Astrocyte (in vitro differentiated cells and primary cell): Measurements from ENCODE around the gene CBX2. TPM values are rescaled to one million over a fixed set of nuclear protein-coding genes. Genes with fewer than 3 reads are reported as not detected.

ENCODE experiments used
- DNase-seq: peaks from one replicate; pipeline ENCODE4 v3.0.0-alpha.2; 2010; ENCODE audit warnings: low read depth
- FAIRE-seq: peaks from 2 replicates; lab custom pipeline; 2011; peaks lifted over from hg19 to GRCh38; lab: Jason Lieb, UNC
- H2AFZ ChIP-seq: 2 replicates; pipeline ENCODE4 v1.6.0; 2012; ENCODE audit warnings: low read depth, low read length, inconsistent platforms
- H3K27ac ChIP-seq: 2 replicates; pipeline ENCODE4 v1.5.1; 2011; ENCODE audit warnings: low read depth, low read length, inconsistent platforms
- H3K27me3 ChIP-seq: 2 replicates; pipeline ENCODE4 v1.6.0; 2011; ENCODE audit warnings: low read length, inconsistent platforms; ENCODE audit not compliant: insufficient read depth
- H3K36me3 ChIP-seq: 2 replicates; pipeline ENCODE4 v1.5.1; 2011; ENCODE audit warnings: low read length, inconsistent platforms; ENCODE audit not compliant: insufficient read depth
- H3K4me1 ChIP-seq: 2 replicates; pipeline ENCODE4 v1.5.1; 2011; ENCODE audit warnings: low read length, inconsistent platforms; ENCODE audit not compliant: insufficient read depth
- H3K4me2 ChIP-seq: 2 replicates; pipeline ENCODE4 v1.6.0; 2012; ENCODE audit warnings: low read length, inconsistent platforms
- H3K4me3 ChIP-seq: 2 replicates; pipeline ENCODE4 v1.5.1; 2011; ENCODE audit warnings: low read depth, mild to moderate bottlenecking, low read length, inconsistent platforms; ENCODE audit not compliant: insufficient read depth
- H3K79me2 ChIP-seq: 2 replicates; pipeline ENCODE4 v1.6.0; 2012; ENCODE audit warnings: mild to moderate bottlenecking, low read length, inconsistent platforms; ENCODE audit not compliant: insufficient read depth
- H3K9ac ChIP-seq: 2 replicates; pipeline ENCODE4 v1.6.0; 2012; ENCODE audit warnings: mild to moderate bottlenecking, low read length, inconsistent platforms
- H3K9me3 ChIP-seq: 2 replicates; pipeline ENCODE4 v1.5.1; 2012; ENCODE audit warnings: low read depth, mild to moderate bottlenecking, low read length, inconsistent platforms; ENCODE audit not compliant: insufficient read depth
- H4K20me1 ChIP-seq: 2 replicates; pipeline ENCODE4 v1.6.0; 2012; ENCODE audit warnings: low read length, inconsistent platforms; ENCODE audit not compliant: insufficient read depth
- H3K27ac Mint-ChIP-seq: one replicate; pipeline ENCODE4 v1.8.0; 2021; ENCODE audit warnings: mild to moderate bottlenecking, mixed read lengths; ENCODE audit not compliant: unreplicated experiment
- H3K27me3 Mint-ChIP-seq: one replicate; pipeline ENCODE4 v1.8.0; 2021; ENCODE audit warnings: low read depth, mixed read lengths; ENCODE audit not compliant: unreplicated experiment
- H3K36me3 Mint-ChIP-seq: one replicate; pipeline ENCODE4 v1.8.0; 2021; ENCODE audit warnings: low read depth, mixed read lengths; ENCODE audit not compliant: unreplicated experiment
- H3K4me1 Mint-ChIP-seq: one replicate; pipeline ENCODE4 v1.8.0; 2021; ENCODE audit warnings: low read depth, mixed read lengths; ENCODE audit not compliant: unreplicated experiment
- H3K4me3 Mint-ChIP-seq: one replicate; pipeline ENCODE4 v1.8.0; 2021; ENCODE audit warnings: mild to moderate bottlenecking, moderate library complexity, mixed read lengths; ENCODE audit not compliant: unreplicated experiment
- H3K9me3 Mint-ChIP-seq: one replicate; pipeline ENCODE4 v1.8.0; 2021; ENCODE audit warnings: mild to moderate bottlenecking, mixed read lengths; ENCODE audit not compliant: unreplicated experiment
- EZH2 ChIP-seq: IDR thresholded peaks from 2 replicates; pipeline ENCODE4 v1.6.1; 2012; ENCODE audit warnings: mild to moderate bottlenecking, low read length, inconsistent platforms; ENCODE audit not compliant: insufficient read depth
- total RNA-seq: library from RNA; stranded (reverse); gene quantifications from 2 replicates; pipeline ENCODE4 v1.2.1, GENCODE V29; 2021
- TF ChIP-seq, protein P1 (sequence below): IDR thresholded peaks from 2 replicates; pipeline ENCODE4 v1.5.1; 2011; ENCODE audit warnings: low read depth, mild to moderate bottlenecking, inconsistent platforms, low read length, moderate library complexity; ENCODE audit not compliant: insufficient read depth

The CBX2 gene
- total RNA-seq, 1 donor from 2014 or later: 6.7 TPM

DNA sequence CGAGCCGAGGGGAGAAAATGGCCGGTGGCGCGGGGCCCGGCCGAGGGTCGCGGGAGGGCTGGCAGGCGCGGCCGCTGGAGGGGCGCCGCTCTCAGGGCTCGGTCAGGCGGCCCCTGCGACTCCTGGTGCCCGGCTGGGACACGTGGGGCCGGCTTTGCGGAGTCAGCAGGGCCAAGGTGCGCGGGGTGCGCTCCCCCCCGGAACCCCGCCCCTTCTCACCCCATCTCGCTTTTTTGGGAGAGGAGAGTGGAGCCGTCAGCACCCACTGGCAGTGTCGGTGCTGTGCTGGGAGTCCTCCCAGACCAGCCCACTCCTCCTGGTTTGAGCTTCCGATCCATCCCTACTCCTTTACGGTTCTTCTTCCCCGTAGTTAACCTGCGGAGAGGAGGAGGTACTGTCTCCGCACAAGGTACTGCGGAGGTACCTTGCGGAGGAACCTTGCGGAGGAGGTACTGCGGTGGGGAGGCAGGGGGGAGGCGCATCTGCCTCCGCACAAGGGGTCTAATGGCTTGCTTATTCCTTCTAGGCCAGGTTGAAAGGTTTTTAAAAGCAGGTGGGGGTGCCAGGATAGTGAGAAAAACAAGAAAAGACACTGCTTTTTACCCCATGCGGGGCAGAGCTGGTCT, 38.0 kb downstream of the CBX2 start:
- H3K27me3 ChIP-seq: peaks cover 59% of the 10 kb centered on the region
- H2AFZ ChIP-seq: no peak overlapping the region
- DNase-seq (no peak), FAIRE-seq (no peak)
- H3K4me3 ChIP-seq: no peak overlapping the region
- peaks cover 8% of the 10 kb centered on the region for H3K9me3 Mint-ChIP-seq
- H3K9ac ChIP-seq: no peak overlapping the region
- H3K36me3 ChIP-seq: no peaks in the 10 kb centered on the region
- peak overlapping the region; percentile 41 for H3K4me3 Mint-ChIP-seq
- TF ChIP-seq, protein P1, sequence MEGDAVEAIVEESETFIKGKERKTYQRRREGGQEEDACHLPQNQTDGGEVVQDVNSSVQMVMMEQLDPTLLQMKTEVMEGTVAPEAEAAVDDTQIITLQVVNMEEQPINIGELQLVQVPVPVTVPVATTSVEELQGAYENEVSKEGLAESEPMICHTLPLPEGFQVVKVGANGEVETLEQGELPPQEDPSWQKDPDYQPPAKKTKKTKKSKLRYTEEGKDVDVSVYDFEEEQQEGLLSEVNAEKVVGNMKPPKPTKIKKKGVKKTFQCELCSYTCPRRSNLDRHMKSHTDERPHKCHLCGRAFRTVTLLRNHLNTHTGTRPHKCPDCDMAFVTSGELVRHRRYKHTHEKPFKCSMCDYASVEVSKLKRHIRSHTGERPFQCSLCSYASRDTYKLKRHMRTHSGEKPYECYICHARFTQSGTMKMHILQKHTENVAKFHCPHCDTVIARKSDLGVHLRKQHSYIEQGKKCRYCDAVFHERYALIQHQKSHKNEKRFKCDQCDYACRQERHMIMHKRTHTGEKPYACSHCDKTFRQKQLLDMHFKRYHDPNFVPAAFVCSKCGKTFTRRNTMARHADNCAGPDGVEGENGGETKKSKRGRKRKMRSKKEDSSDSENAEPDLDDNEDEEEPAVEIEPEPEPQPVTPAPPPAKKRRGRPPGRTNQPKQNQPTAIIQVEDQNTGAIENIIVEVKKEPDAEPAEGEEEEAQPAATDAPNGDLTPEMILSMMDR: no peak
- no peak for TF ChIP-seq EZH2
- H3K27ac Mint-ChIP-seq: no peak overlapping the region
- H3K4me1 Mint-ChIP-seq: peaks cover 6% of the 10 kb centered on the region
- no peak overlapping the region for H3K27ac ChIP-seq
- no peaks in the 10 kb centered on the region for H4K20me1 ChIP-seq
- H3K9me3 ChIP-seq: no peaks in the 10 kb centered on the region
- peaks cover 64% of the 10 kb centered on the region for H3K27me3 Mint-ChIP-seq
- no peak overlapping the region for H3K4me2 ChIP-seq
- no peaks in the 10 kb centered on the region for H3K79me2 ChIP-seq
- H3K36me3 Mint-ChIP-seq: peaks cover 5% of the 10 kb centered on the region
- peaks cover 18% of the 10 kb centered on the region for H3K4me1 ChIP-seq

DNA sequence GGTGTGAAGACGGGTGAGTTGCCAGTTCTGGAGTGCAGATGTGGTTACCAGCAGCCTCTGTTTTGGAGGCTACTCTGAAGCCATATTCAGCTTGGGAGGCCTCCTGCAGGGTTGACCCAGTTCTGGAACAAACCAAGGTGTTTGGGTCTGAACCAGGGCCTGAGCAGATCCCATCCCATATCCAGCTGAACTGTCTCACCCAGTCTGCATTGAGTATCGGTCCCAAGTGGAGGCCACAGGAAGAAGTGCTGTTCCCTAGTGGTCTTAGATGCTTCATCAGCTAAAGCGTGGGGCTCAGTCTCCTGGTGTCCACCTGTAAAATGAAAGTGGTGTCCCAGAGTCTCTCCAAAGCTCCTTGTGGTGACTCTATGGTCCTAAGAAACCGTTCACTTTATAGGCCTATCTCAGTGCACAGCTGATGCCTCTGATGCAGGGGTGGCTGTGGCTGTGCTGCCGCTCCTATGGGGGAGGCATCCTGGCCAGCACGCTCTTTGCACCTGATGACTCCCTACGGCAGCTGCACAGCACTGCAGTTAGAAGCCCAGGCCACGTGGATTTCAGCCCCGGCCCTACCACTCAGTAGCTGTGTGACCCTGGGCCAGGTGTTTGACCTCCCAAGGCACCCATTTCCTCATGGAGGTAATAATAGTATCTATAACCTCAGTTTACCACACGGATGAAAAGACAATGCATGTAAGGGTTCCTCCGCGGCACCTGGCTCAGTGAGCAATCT, 40.2 kb downstream of the CBX2 start:
- no peaks in the 10 kb centered on the region for H3K79me2 ChIP-seq
- no peak overlapping the region for H3K4me3 Mint-ChIP-seq
- TF ChIP-seq, protein P1: no peak
- no peak for TF ChIP-seq EZH2
- no peak overlapping the region for H3K27ac ChIP-seq
- FAIRE-seq (no peak), DNase-seq (no peak)
- peaks cover 10% of the 10 kb centered on the region for H3K9me3 Mint-ChIP-seq
- H3K4me1 ChIP-seq: peaks cover 5% of the 10 kb centered on the region
- H3K36me3 Mint-ChIP-seq: peaks cover 2% of the 10 kb centered on the region
- H3K36me3 ChIP-seq: no peaks in the 10 kb centered on the region
- no peak overlapping the region for H3K9ac ChIP-seq
- no peaks in the 10 kb centered on the region for H3K9me3 ChIP-seq
- H3K4me1 Mint-ChIP-seq: no peaks in the 10 kb centered on the region
- peaks cover 70% of the 10 kb centered on the region for H3K27me3 Mint-ChIP-seq
- no peak overlapping the region for H3K4me2 ChIP-seq
- H4K20me1 ChIP-seq: no peaks in the 10 kb centered on the region
- H3K27ac Mint-ChIP-seq: no peak overlapping the region
- H3K27me3 ChIP-seq: peaks cover 45% of the 10 kb centered on the region
- H3K4me3 ChIP-seq: no peak overlapping the region
- no peak overlapping the region for H2AFZ ChIP-seq

DNA sequence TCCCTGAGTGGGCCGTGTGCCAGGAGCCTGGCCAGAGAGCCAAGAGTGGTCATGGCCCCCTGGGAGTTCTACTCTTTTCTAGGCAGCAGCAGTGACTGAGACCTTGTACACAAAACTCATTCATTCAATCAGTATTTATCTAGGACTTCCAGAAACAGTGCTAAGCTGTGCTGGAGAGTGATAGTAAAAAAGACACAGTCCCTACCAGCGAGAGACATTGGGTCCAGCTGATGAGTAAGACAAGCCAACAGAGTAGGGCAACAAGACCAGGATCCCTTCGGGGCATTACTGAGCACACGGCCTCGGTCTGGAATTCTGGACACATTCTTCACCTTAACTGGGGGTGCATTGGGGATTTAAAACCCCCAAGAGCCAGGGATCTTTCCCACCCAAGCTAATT, 41.1 kb downstream of the CBX2 start:
- H3K36me3 ChIP-seq: no peaks in the 10 kb centered on the region
- no peak overlapping the region for H3K27ac ChIP-seq
- H3K4me3 Mint-ChIP-seq: no peak overlapping the region
- H3K9me3 ChIP-seq: no peaks in the 10 kb centered on the region
- peaks cover 75% of the 10 kb centered on the region for H3K27me3 Mint-ChIP-seq
- H4K20me1 ChIP-seq: no peaks in the 10 kb centered on the region
- H3K4me3 ChIP-seq: no peak overlapping the region
- H3K9me3 Mint-ChIP-seq: peaks cover 10% of the 10 kb centered on the region
- H3K79me2 ChIP-seq: no peaks in the 10 kb centered on the region
- DNase-seq (no peak), FAIRE-seq (no peak)
- TF ChIP-seq EZH2: no peak
- TF ChIP-seq, protein P1: no peak
- no peaks in the 10 kb centered on the region for H3K4me1 Mint-ChIP-seq
- H3K27ac Mint-ChIP-seq: no peak overlapping the region
- H3K4me1 ChIP-seq: peaks cover 5% of the 10 kb centered on the region
- no peak overlapping the region for H3K9ac ChIP-seq
- H3K27me3 ChIP-seq: peaks cover 44% of the 10 kb centered on the region
- peaks cover 2% of the 10 kb centered on the region for H3K36me3 Mint-ChIP-seq
- H2AFZ ChIP-seq: no peak overlapping the region
- no peak overlapping the region for H3K4me2 ChIP-seq
